GM23338 (cell line): ENCODE results near the gene DGLUCY. TPM values are rescaled to one million over a fixed set of nuclear protein-coding genes. Genes with fewer than 3 reads are reported as not detected.

ENCODE experiments used
- ATAC-seq: fragments of 200-7000 bp; cut with Tn5 transposase; 3 replicates; pipeline ENCODE4 v1.9.1; 2020
- DNase-seq: peaks from one replicate; pipeline ENCODE4 v3.0.0-alpha.2; 2015; ENCODE audit warnings: low spot score
- H2AFZ ChIP-seq: fragments of 200-600 bp; sonication (generic); 2 replicates; pipeline ENCODE4 v1.8.0; 2016; ENCODE audit warnings: antibody characterized with exemption, mild to moderate bottlenecking, moderate library complexity
- H3F3A ChIP-seq: fragments of 200-600 bp; sonication (generic); replicated peaks from 2 replicates; pipeline ENCODE4 v1.8.0; 2017; ENCODE audit warnings: antibody characterized with exemption, mixed run types, low read depth
- H3K27ac ChIP-seq: fragments of 200-600 bp; sonication (generic); 2 replicates; pipeline ENCODE4 v1.6.1; 2016; ENCODE audit warnings: low read depth
- H3K27me3 ChIP-seq: fragments of 200-600 bp; sonication (generic); 2 replicates; pipeline ENCODE4 v1.8.0; 2016; ENCODE audit warnings: mild to moderate bottlenecking, mixed run types, moderate library complexity; ENCODE audit not compliant: insufficient read depth
- H3K36me3 ChIP-seq: fragments of 200-600 bp; sonication (generic); 2 replicates; pipeline ENCODE4 v1.8.0; 2016; ENCODE audit warnings: mild to moderate bottlenecking; ENCODE audit not compliant: insufficient read depth
- H3K4me1 ChIP-seq: fragments of 200-600 bp; sonication (generic); 2 replicates; pipeline ENCODE4 v1.8.0; 2016; ENCODE audit warnings: mild to moderate bottlenecking, moderate library complexity; ENCODE audit not compliant: insufficient read depth
- H3K4me2 ChIP-seq: fragments of 200-600 bp; sonication (generic); 2 replicates; pipeline ENCODE4 v1.7.1; 2017; ENCODE audit warnings: mixed run types
- H3K4me3 ChIP-seq: fragments of 200-600 bp; sonication (generic); 2 replicates; pipeline ENCODE4 v1.6.1; 2016; ENCODE audit warnings: mixed run types
- H3K79me2 ChIP-seq: fragments of 200-600 bp; sonication (generic); replicated peaks from 2 replicates; pipeline ENCODE4 v1.8.0; 2017; ENCODE audit warnings: mild to moderate bottlenecking; ENCODE audit not compliant: insufficient read depth
- H3K9me2 ChIP-seq: fragments of 200-600 bp; sonication (generic); 2 replicates; pipeline ENCODE4 v1.8.0; 2017; ENCODE audit not compliant: insufficient read depth
- H4K20me1 ChIP-seq: fragments of 200-600 bp; sonication (generic); replicated peaks from 2 replicates; pipeline ENCODE4 v1.8.0; 2017; ENCODE audit warnings: mild to moderate bottlenecking; ENCODE audit not compliant: insufficient read depth
- H3K27ac Mint-ChIP-seq: 2 replicates; pipeline ENCODE4 v1.8.0; 2020; ENCODE audit warnings: inconsistent platforms, mild to moderate bottlenecking, moderate library complexity, mixed read lengths
- H3K27me3 Mint-ChIP-seq: 3 replicates; pipeline ENCODE4 v1.8.0; 2022; ENCODE audit warnings: low read depth, mild to moderate bottlenecking, moderate library complexity, mixed read lengths, inconsistent platforms; ENCODE audit not compliant: insufficient read depth, poor library complexity
- H3K36me3 Mint-ChIP-seq: 3 replicates; pipeline ENCODE4 v1.8.0; 2021; ENCODE audit warnings: low read depth, mild to moderate bottlenecking, inconsistent platforms, moderate library complexity, mixed read lengths
- H3K4me1 Mint-ChIP-seq: 3 replicates; pipeline ENCODE4 v1.8.0; 2020; ENCODE audit warnings: mild to moderate bottlenecking, inconsistent platforms, mixed read lengths
- H3K4me3 Mint-ChIP-seq: 3 replicates; pipeline ENCODE4 v1.8.0; 2021; ENCODE audit warnings: moderate library complexity, mild to moderate bottlenecking, inconsistent platforms, mixed read lengths
- H3K9me3 Mint-ChIP-seq: 3 replicates; pipeline ENCODE4 v1.8.0; 2020; ENCODE audit warnings: moderate library complexity, mild to moderate bottlenecking, inconsistent platforms, mixed read lengths
- CREB1 ChIP-seq: fragments of 250-450 bp; sonication (Bioruptor Pico); IDR thresholded peaks from 2 replicates; pipeline ENCODE4 v1.5.0; 2020; ENCODE audit warnings: low read depth, mild to moderate bottlenecking, moderate library complexity
- EZH2 ChIP-seq: fragments of 200-600 bp; sonication (generic); IDR thresholded peaks from one replicate; pipeline ENCODE4 v1.8.0; 2017; ENCODE audit warnings: antibody characterized with exemption, mild to moderate bottlenecking, low read depth; ENCODE audit not compliant: unreplicated experiment
- EZH2phosphoT487 ChIP-seq: fragments of 200-600 bp; sonication (generic); IDR thresholded peaks from one replicate; pipeline ENCODE4 v1.8.1; 2018; ENCODE audit warnings: antibody characterized with exemption; ENCODE audit not compliant: unreplicated experiment
- JUNB ChIP-seq: IDR thresholded peaks from one replicate; pipeline ENCODE4 v1.6.1; 2016; ENCODE audit warnings: antibody characterized with exemption; ENCODE audit not compliant: unreplicated experiment
- NANOG ChIP-seq: IDR thresholded peaks from 2 replicates; pipeline ENCODE4 v1.6.1; 2016; ENCODE audit warnings: antibody characterized with exemption, borderline replicate concordance
- POLR2AphosphoS5 ChIP-seq: IDR thresholded peaks from 2 replicates; pipeline ENCODE4 v1.6.1; 2016; ENCODE audit warnings: antibody characterized with exemption, low read depth
- STAT1 ChIP-seq: IDR thresholded peaks from one replicate; pipeline ENCODE4 v1.6.1; 2016; ENCODE audit warnings: antibody characterized with exemption; ENCODE audit not compliant: unreplicated experiment
- ZNF114 ChIP-seq: fragments of 250-450 bp; sonication (Bioruptor Pico); IDR thresholded peaks from 2 replicates; pipeline ENCODE4 v1.5.0; 2020; ENCODE audit warnings: mild to moderate bottlenecking, moderate library complexity
- ZNF331 ChIP-seq: fragments of 250-450 bp; sonication (Bioruptor Pico); IDR thresholded peaks from 2 replicates; pipeline ENCODE4 v1.5.0; 2020; ENCODE audit warnings: low read depth, mild to moderate bottlenecking, moderate library complexity
- polyA plus RNA-seq: library from polyadenylated mRNA; unstranded; fragments of >200 nt; fragmentation: Nextera tagmentation; extraction: Ambion mirVana; gene quantifications from 2 replicates; pipeline ENCODE4 v1.2.1, GENCODE V29; 2016
- total RNA-seq: library from RNA; depleted of rRNA; stranded (reverse); fragments of >200 nt; shearing (Covaris generic); gene quantifications from 2 replicates; pipeline ENCODE4 v1.2.3, GENCODE V29; 2014
- TF ChIP-seq, protein P1 (sequence below): fragments of 250-450 bp; sonication (Bioruptor Pico); IDR thresholded peaks from 2 replicates; pipeline ENCODE4 v1.5.0; 2020; ENCODE audit warnings: mild to moderate bottlenecking, moderate library complexity
- TF ChIP-seq, protein P2 (sequence below): IDR thresholded peaks from one replicate; pipeline ENCODE4 v1.6.1; 2018; ENCODE audit warnings: antibody characterized with exemption; ENCODE audit not compliant: unreplicated experiment
- TF ChIP-seq, protein P3 (sequence below): IDR thresholded peaks from 2 replicates; pipeline ENCODE4 v1.6.1; 2016; ENCODE audit warnings: antibody characterized with exemption
- TF ChIP-seq, protein P4 (sequence below), 2 experiments: fragments of 200-600 bp in 1 of 2; sonication (generic) in 1 of 2; conservative IDR thresholded peaks; 2 replicates each; pipeline versions ENCODE4 v1.5.1 to v1.6.1; 2016 to 2017; ENCODE audit warnings: antibody characterized with exemption in 2 of 2, low read depth in 2 of 2, mild to moderate bottlenecking in 2 of 2, moderate library complexity in 1 of 2

DGLUCY gene
- total and polyA plus RNA-seq, 2 experiments from 2014 or later: 14.6 to 31.6 TPM

DNA sequence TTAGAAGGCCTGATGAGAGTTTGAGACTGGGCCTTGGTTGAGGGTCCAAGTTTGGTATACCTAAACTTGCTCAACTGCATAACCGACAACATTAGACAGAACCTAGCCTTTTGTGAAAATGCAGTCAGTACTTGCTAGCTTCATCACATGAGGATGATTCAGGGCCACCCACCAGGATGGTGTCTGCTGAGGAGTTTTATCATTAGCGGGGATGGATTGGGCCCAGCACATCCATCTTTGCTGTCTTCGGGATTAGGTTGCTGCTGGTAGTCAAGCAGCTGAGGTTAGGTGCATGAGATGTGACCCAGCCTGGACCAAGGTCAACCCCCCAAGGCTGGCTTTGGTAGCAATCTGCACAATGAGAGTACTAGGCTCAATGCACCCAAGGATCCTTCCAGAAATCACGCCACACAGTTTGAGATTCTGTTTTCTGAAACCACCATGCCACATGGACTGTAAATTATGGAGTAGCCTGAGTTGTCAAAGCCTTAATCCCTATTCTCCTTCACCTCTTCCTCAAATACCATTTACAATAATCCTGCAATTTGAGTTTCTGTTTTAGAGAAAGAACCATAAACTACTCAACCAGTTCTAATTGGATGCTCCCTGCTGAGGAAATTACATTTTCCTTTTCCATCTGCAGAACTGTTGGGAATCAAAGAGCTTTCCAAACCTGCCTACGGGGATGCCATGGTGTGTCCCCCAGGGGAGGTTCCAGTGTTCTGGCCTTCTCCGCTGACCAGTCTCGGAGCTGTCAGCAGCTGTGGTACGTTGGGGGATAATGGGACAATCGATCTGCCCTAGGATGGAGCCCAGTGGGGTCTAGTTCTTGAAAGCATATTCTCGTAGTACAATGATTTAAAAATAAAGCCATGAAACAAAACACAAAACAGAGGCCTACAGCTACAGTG is 61.7 kb downstream of the DGLUCY start:
- Mint-ChIP-seq H3K36me3 (peaks cover 8% of the 10 kb centered on the region), H3K27ac (no peak overlapping the region), H3K9me3 (no peaks in the 10 kb centered on the region), H3K4me3 (no peak overlapping the region), H3K27me3 (peaks cover 3% of the 10 kb centered on the region), H3K4me1 (no peaks in the 10 kb centered on the region; the same call in 2 of the 3 replicates)
- Histone ChIP-seq H3K9me2 (no peaks in the 10 kb centered on the region), H3K79me2 (no peaks in the 10 kb centered on the region), H3K4me2 (no peak overlapping the region), H3K4me3 (no peak overlapping the region), H3K4me1 (no peaks in the 10 kb centered on the region), H3K27me3 (no peaks in the 10 kb centered on the region), H3K27ac (no peak overlapping the region), H3F3A (no peaks in the 10 kb centered on the region), H3K36me3 (no peaks in the 10 kb centered on the region), H2AFZ (no peak overlapping the region), H4K20me1 (no peaks in the 10 kb centered on the region)
- no peak for TF ChIP-seq CREB1 (CRISPR knock-in tag)
- no peak for TF ChIP-seq ZNF331 (CRISPR knock-in tag)
- TF ChIP-seq, protein P1, sequence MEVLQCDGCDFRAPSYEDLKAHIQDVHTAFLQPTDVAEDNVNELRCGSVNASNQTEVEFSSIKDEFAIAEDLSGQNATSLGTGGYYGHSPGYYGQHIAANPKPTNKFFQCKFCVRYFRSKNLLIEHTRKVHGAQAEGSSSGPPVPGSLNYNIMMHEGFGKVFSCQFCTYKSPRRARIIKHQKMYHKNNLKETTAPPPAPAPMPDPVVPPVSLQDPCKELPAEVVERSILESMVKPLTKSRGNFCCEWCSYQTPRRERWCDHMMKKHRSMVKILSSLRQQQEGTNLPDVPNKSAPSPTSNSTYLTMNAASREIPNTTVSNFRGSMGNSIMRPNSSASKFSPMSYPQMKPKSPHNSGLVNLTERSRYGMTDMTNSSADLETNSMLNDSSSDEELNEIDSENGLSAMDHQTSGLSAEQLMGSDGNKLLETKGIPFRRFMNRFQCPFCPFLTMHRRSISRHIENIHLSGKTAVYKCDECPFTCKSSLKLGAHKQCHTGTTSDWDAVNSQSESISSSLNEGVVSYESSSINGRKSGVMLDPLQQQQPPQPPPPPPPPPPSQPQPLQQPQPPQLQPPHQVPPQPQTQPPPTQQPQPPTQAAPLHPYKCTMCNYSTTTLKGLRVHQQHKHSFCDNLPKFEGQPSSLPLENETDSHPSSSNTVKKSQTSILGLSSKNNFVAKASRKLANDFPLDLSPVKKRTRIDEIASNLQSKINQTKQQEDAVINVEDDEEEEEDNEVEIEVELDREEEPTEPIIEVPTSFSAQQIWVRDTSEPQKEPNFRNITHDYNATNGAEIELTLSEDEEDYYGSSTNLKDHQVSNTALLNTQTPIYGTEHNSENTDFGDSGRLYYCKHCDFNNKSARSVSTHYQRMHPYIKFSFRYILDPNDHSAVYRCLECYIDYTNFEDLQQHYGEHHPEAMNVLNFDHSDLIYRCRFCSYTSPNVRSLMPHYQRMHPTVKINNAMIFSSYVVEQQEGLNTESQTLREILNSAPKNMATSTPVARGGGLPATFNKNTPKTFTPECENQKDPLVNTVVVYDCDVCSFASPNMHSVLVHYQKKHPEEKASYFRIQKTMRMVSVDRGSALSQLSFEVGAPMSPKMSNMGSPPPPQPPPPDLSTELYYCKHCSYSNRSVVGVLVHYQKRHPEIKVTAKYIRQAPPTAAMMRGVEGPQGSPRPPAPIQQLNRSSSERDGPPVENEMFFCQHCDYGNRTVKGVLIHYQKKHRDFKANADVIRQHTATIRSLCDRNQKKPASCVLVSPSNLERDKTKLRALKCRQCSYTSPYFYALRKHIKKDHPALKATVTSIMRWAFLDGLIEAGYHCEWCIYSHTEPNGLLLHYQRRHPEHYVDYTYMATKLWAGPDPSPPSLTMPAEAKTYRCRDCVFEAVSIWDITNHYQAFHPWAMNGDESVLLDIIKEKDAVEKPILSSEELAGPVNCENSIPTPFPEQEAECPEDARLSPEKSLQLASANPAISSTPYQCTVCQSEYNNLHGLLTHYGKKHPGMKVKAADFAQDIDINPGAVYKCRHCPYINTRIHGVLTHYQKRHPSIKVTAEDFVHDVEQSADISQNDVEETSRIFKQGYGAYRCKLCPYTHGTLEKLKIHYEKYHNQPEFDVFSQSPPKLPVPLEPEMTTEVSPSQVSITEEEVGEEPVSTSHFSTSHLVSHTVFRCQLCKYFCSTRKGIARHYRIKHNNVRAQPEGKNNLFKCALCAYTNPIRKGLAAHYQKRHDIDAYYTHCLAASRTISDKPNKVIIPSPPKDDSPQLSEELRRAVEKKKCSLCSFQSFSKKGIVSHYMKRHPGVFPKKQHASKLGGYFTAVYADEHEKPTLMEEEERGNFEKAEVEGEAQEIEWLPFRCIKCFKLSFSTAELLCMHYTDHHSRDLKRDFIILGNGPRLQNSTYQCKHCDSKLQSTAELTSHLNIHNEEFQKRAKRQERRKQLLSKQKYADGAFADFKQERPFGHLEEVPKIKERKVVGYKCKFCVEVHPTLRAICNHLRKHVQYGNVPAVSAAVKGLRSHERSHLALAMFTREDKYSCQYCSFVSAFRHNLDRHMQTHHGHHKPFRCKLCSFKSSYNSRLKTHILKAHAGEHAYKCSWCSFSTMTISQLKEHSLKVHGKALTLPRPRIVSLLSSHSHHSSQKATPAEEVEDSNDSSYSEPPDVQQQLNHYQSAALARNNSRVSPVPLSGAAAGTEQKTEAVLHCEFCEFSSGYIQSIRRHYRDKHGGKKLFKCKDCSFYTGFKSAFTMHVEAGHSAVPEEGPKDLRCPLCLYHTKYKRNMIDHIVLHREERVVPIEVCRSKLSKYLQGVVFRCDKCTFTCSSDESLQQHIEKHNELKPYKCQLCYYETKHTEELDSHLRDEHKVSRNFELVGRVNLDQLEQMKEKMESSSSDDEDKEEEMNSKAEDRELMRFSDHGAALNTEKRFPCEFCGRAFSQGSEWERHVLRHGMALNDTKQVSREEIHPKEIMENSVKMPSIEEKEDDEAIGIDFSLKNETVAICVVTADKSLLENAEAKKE: no peak
- TF ChIP-seq, protein P2, sequence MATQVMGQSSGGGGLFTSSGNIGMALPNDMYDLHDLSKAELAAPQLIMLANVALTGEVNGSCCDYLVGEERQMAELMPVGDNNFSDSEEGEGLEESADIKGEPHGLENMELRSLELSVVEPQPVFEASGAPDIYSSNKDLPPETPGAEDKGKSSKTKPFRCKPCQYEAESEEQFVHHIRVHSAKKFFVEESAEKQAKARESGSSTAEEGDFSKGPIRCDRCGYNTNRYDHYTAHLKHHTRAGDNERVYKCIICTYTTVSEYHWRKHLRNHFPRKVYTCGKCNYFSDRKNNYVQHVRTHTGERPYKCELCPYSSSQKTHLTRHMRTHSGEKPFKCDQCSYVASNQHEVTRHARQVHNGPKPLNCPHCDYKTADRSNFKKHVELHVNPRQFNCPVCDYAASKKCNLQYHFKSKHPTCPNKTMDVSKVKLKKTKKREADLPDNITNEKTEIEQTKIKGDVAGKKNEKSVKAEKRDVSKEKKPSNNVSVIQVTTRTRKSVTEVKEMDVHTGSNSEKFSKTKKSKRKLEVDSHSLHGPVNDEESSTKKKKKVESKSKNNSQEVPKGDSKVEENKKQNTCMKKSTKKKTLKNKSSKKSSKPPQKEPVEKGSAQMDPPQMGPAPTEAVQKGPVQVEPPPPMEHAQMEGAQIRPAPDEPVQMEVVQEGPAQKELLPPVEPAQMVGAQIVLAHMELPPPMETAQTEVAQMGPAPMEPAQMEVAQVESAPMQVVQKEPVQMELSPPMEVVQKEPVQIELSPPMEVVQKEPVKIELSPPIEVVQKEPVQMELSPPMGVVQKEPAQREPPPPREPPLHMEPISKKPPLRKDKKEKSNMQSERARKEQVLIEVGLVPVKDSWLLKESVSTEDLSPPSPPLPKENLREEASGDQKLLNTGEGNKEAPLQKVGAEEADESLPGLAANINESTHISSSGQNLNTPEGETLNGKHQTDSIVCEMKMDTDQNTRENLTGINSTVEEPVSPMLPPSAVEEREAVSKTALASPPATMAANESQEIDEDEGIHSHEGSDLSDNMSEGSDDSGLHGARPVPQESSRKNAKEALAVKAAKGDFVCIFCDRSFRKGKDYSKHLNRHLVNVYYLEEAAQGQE: no peak
- no peak for TF ChIP-seq EZH2
- TF ChIP-seq, protein P3, sequence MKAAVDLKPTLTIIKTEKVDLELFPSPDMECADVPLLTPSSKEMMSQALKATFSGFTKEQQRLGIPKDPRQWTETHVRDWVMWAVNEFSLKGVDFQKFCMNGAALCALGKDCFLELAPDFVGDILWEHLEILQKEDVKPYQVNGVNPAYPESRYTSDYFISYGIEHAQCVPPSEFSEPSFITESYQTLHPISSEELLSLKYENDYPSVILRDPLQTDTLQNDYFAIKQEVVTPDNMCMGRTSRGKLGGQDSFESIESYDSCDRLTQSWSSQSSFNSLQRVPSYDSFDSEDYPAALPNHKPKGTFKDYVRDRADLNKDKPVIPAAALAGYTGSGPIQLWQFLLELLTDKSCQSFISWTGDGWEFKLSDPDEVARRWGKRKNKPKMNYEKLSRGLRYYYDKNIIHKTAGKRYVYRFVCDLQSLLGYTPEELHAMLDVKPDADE: no peak
- no peak for TF ChIP-seq EZH2phosphoT487
- TF ChIP-seq, protein P4, sequence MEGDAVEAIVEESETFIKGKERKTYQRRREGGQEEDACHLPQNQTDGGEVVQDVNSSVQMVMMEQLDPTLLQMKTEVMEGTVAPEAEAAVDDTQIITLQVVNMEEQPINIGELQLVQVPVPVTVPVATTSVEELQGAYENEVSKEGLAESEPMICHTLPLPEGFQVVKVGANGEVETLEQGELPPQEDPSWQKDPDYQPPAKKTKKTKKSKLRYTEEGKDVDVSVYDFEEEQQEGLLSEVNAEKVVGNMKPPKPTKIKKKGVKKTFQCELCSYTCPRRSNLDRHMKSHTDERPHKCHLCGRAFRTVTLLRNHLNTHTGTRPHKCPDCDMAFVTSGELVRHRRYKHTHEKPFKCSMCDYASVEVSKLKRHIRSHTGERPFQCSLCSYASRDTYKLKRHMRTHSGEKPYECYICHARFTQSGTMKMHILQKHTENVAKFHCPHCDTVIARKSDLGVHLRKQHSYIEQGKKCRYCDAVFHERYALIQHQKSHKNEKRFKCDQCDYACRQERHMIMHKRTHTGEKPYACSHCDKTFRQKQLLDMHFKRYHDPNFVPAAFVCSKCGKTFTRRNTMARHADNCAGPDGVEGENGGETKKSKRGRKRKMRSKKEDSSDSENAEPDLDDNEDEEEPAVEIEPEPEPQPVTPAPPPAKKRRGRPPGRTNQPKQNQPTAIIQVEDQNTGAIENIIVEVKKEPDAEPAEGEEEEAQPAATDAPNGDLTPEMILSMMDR (conservative IDR thresholded peaks at IDR 0.05; ENCODE audit: low read depth in 2 of 2): no peak
- no peak for TF ChIP-seq NANOG
- no peak for TF ChIP-seq STAT1
- no peak for TF ChIP-seq POLR2AphosphoS5
- no peak for TF ChIP-seq ZNF114 (CRISPR knock-in tag)
- no peak for TF ChIP-seq JUNB
- ATAC-seq (no peak), DNase-seq (no peak)
